Measurements from ENCODE around the gene KCNF1.
A peak's percentile ranks its signal among the peaks of the same experiment; 100 is the strongest.

The KCNF1 gene

GRCh38 chr2:10911291-10912075, at the start of gene KCNF1:
Gene KCNF1 (plus strand): TSS chr2:10911934. CDS start chr2:10912427, 493 bp downstream.
- DNase-seq, result peak; percentile 8

GRCh38 chr2:10862330-10862729, 49.4 kb upstream of the KCNF1 start:
- DNase-seq, result no peak

GRCh38 chr2:10863047-10863446, 48.7 kb upstream of the KCNF1 start:
- DNase-seq, result no peak

- no peak for DNase-seq
Observed at GRCh38 chr2:10863837-10864236, 47.9 kb upstream of the KCNF1 start.

GRCh38 chr2:10864251-10864650, 47.5 kb upstream of the KCNF1 start:
- no peak for DNase-seq

GRCh38 chr2:10864861-10865636, 46.7 kb upstream of the KCNF1 start:
- DNase-seq, result no peak

GRCh38 chr2:10865841-10866240, 45.9 kb upstream of the KCNF1 start:
- no peak for DNase-seq

GRCh38 chr2:10867692-10868420, 43.9 kb upstream of the KCNF1 start:
- no peak for DNase-seq

- no peak for DNase-seq
Observed at GRCh38 chr2:10868465-10869314, 43.0 kb upstream of the KCNF1 start.

- no peak for DNase-seq
Observed at GRCh38 chr2:10871978-10872377, 39.8 kb upstream of the KCNF1 start.

- no peak for DNase-seq
Observed at GRCh38 chr2:10873171-10873570, 38.6 kb upstream of the KCNF1 start.

- no peak for DNase-seq
Observed at GRCh38 chr2:10873790-10874437, 37.8 kb upstream of the KCNF1 start.

GRCh38 chr2:10875126-10875525, 36.6 kb upstream of the KCNF1 start:
- no peak for DNase-seq

- DNase-seq, result no peak
Observed at GRCh38 chr2:10876394-10876793, 35.3 kb upstream of the KCNF1 start.

- no peak for DNase-seq
Observed at GRCh38 chr2:10876963-10877362, 34.8 kb upstream of the KCNF1 start.

GRCh38 chr2:10877651-10878111, 34.1 kb upstream of the KCNF1 start:
- no peak for DNase-seq

GRCh38 chr2:10878268-10878915, 33.3 kb upstream of the KCNF1 start:
- DNase-seq, result no peak

- no peak for DNase-seq
Observed at GRCh38 chr2:10879159-10879558, 32.6 kb upstream of the KCNF1 start.

GRCh38 chr2:10879624-10880585, 31.8 kb upstream of the KCNF1 start:
- no peak for DNase-seq
